Stimulated activated CD4-positive, alpha-beta T cell treated with anti-CD3 and anti-CD28 coated beads, Interleukin-12 subunit alpha, Interleukin-12 subunit beta, amount 100 ng/mL, for 24 hours (primary cell): Measurements from ENCODE around the gene SAMD9L.

Experiments
- DNase-seq, 2 experiments: peaks; one replicate each; pipeline ENCODE4 v3.0.0-alpha.2; 2020; ENCODE audit warnings: low read depth in 2 of 2

Gene SAMD9L

DNA sequence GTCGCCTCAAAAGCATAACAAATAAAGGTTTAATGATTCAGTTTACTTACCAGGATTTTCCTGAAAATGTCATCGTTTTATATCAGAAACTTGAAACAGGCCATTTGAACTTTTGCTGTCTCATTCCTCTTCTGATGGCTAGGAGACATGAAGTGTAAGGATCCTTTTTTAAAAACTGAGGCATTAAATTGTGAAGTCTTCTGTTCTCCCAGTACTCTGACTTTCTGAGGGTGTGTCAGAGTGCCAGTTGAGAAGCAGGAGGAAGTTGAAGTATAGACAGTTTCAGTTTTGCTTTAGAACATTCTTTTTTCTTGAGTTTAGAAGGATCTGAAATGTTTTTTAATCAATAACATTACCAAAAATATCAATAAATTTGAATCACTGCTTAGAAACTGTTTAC, at the start of gene SAMD9L:
Gene SAMD9L (minus strand): TSS at position 242 of the 400 bp plus-strand sequence. CDS start 12,414 bp downstream, outside the sequence.
- DNase-seq = no peak

DNA sequence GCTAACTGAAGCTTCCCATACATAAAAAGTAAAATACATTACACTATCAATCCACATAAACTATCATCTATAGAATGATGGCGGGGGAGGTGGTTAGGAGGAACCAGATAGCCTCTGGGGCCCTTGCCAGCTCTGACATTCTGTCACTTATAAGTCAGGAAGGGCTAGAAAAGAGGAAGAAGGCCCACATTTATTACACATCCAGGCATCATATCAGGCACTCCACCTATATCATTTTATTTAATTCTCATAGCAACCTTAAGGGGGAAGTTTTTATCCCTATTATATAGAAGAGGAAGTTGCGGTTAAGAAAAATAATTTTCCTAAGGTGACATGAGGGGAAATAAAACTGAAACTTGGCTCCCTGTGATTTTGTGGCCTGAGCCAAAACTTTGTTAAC, 48.2 kb upstream of the SAMD9L start:
- DNase-seq = no peak

DNA sequence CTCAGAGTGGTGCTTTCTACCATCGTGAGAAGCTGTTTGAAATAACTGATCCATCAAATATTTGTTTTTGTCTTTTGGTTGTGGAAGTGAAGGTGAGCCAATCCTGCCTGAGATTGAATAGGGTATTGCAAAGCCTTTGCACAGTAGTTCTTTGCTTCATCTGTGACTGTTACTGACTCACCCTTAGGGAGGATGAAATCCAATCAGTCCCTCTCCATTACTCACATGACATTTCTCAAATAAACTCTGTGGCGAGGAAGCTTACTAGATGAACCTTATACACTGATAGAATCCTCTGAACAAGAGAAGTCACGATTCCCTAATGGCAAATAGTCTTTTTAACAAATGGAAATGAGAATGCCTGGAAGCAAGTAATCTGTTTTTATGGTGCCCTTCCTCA, 46.2 kb upstream of the SAMD9L start:
- DNase-seq = no peak

DNA sequence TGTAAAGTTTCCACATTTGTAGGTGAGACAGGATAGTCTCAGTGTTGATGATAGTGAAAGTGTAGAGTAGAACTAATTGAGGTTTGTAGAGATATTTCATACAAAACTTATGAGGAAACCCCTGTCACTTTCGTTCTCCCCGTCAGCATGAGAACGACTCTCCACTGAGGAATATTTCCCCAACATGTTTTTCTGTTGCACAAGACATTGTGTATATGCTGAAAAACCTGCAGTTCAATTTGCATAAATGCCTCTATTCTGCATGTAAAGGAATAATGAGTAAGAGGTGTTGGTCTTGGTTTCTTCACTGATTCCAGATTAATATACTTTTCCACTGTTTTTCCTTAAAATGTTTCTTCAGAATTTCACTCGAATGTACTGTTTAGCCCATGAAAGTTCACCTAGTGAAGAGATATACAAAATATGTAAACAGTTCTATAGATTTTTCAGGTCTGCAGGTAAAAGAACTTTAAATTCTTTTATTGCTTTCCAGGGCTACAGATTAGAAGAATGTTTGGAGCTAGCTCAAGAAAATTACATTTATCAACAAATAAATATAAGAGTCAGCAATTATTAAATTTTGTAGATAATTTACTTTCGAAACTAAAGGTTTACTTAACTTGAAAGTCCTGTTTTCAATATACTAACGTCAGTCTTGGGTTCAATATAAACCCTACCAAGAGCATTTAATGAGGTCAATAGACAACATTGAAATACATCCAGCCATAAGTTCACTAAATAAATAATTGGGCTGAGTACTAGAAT, 40.9 kb upstream of the SAMD9L start:
- no peak for DNase-seq

DNA sequence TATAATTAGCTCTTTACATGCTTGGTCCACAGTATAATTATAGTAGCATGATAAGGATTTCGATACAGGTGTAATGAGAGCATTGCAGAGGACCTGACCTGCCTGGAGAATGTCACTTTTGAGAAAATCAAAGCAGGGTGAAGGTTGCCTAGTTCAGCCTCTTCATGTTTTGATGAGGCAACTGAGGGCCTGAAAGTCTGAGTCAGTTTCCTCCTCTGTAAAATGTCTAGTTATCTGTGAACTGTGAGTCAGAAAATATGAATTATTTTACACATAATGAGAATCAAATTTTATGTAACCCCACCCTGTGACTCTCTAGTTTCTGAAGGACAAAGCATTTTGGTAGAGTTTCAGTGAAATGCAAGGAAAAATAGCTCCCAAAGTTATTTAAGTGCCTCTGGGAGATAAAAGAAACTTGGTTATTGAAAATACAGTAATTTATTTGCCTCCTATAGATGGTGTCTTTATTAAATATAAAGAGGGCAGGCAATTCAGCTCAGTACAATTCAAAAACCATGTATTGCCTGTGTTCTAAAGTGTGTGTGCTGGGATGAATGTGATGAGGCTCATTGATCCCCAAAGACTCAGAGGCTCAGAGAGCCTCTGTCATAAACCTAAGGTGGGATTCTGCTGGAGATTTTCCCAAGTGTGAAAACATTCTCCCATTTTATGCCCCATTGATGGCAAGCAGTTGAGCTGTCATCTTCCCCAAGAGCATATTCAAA, 37.3 kb upstream of the SAMD9L start:
- DNase-seq = no peak

DNA sequence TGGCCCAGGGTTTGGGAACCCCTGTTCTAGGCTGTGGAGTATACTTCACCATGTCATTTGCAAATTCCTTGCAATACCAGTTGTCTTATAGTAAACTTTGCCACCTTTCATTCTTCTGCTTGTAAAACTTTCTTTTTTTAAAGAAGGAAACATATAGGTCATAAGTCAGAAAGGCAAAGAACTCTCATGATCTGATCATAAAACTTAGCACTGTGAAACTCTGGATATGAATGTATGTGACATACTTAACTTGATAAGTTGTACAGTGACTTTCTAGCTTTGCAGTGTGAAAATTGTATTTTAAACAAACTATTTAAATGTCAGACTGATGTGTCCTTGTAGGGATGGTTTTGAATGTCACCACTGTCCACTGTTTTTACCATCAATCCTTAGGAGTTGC, 31.0 kb upstream of the SAMD9L start:
- no peak for DNase-seq

DNA sequence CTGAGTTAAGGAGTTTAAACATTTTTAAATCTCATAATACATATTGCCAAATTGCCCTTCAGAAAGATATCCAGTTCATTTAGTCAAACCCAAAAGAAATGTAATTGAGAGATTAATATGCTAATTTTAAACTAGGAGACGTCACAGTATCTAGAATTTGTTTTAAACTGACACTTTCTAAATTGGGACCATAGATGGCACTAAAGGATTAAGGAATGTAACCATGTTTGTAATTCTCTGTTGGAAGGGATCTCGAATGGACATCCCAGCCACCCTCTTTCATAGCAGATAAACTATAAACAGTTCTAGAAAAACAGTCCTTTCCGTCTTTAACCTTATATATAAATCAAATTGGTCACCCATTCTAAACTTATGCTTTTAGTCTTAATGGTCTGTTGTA, 30.0 kb upstream of the SAMD9L start:
- DNase-seq = no peak

DNA sequence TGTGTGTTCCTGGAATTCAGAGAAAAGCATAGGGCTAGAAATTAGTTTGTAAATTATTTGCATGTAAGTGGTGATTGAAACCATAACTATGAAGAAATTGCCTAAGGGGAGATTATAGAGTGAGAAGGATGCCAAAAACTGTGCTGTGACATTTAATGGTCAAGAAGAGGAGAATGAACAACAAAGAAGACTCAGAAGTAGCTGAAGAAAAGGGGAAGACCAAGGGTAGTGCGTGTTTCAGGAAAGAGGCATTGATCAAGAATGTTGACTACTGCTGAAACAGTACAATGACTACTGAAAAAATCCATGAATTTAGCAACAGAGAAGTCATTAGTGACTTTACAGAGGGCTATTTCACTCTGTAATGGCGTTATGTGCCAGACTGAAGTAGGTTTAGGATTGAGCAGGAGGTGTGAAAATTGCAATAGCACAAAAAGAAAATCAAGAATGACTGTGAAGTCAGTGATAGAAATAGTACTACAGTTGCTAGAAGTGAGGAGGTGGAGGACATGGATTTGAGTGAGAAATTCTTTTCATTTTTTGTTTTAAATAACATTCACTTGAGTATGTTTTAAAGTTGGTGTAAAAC, 28.9 kb upstream of the SAMD9L start:
- DNase-seq = no peak

DNA sequence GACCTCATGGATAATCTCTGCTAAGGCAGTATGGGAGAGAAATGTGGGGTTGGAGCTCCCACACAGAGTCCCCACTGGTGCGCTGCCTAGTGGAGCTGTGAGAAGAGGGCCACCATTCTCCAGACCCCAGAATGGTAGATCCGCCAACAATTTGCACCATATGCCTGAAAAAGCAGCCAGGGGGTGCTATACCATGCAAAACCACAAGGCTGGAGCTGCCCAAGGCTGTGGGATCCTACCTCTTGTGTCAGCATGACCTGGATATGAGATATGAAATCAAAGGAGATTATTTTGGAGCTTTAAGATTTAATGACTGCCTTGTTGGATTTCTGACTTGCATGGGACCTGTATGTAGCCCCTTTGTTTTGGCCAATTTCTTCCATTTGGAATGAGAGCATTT, 27.0 kb upstream of the SAMD9L start:
- no peak for DNase-seq

DNA sequence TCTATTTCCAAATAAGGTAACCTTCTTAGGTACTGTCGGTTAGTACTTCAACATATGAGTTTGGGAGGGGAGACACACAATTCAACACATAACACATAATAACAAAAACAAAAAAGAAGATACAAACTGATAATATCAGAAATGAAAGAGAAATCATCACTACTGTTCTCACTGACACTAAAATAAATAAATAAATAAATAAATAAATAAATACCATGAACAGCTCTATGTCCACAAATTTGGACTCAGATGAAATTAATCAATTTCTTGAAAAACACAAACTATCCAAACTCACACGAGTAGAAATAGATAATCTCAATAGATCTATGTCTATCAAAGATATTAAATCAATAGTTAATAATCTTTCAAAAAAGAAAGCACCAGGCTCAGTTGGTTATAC, 24.5 kb upstream of the SAMD9L start:
- DNase-seq = no peak

DNA sequence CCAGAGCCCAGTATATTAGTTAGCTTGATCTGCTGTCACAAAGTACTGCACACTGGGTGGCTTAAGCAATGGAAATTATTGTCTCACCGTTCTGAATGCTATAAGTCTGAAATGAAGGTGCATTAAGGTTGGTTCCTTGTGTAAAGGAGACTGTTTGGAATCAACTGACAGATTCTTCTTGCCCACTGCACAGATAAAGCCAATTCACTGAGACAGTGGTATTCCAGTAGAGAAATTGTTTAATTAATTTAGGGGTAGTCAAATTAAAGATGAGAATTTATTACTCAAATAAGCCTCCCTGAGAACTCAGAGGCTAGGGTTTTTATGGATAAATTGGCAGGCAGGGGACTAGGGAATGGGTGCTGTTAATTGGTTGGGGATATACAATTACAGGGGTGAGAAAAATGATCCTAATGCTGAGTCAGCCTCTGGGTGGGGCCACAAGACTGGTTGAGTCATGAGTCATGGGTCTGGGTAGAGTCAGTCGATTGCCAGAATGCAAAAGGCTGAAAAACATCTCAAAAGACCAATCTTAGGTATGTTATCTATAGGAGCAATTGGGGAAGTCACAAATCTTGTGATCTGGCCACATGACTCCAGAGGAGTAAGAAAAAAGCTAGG, 23.5 kb upstream of the SAMD9L start:
- no peak for DNase-seq

DNA sequence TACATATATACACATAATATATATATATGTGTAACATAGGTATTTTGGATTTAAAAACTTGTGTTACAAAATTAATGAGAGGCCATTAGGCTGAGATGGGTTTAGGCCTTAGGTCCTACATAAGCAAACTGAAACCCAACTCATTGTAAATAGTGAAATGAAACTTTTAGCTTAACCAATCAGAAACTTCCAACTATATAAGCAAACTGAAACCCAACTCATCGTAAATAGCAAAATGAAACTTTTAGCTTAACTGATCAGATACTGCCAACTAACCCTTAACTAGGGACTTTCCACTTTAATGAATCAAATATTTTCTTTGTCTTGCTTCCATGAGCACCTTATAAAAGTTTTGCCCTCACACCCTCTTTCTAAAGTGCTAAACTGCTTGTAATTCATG, 17.3 kb upstream of the SAMD9L start:
- no peak for DNase-seq

DNA sequence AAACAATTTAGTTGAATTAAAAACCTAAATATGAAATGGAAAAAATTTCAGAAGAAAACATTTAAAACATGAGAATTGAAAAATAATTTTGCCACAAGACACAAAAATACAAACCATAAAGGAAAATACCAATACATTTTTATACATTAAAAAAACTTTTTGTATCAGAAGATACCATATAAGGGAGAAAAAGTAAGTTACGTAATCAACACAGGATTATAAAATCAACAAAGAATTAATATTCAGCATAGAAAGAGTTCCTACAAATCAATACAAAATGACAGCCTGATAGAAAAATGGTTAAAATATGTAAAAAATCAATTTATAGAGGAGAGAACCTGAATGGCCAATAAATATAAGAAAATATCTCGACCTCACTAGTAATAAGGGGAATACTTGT, 16.6 kb upstream of the SAMD9L start:
- no peak for DNase-seq

DNA sequence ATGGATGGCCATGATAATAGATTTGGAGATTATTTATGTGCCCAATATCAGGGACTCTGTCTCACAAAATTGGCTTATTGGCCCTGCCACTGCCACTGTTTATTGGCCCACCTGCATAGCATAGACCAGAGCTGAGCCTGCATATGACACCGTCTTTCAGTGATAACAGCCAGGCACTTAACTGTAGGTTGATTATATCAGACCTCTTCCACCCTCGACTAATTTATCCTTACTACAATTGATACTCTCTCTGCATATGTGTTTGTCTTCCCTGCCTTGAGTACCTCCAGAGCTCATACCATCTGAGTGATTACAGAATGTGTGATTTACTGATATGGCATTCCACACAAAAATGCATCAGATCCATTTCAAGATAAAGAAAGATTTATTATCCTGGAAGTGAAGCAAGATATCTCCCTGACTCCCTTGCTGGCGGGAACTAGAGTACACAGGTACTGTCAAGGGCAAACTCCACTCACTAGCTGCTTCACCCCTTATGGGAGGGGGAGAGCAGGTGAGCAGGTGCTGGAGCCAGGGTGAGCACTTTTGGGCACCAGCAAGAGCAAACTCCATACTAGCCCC, 13.1 kb upstream of the SAMD9L start:
- no peak for DNase-seq

DNA sequence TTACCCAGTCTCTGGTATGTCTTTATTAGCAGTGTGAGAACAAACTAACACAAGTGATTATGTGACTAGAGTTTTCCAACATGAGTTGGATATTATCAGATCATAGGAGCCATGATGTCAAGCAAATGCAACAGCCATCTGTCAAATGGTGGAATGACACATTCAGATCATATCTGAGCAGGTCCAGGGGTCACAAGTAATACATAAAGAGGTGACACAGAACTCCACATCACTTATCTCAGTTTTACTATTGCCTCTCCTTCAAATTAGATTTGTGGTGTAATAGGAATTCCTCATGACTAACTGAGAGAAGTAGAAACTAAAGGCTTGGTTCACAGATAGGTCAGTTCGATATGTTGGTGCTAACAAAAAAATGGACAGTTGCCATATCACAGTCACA, 12.2 kb upstream of the SAMD9L start:
- no peak for DNase-seq

DNA sequence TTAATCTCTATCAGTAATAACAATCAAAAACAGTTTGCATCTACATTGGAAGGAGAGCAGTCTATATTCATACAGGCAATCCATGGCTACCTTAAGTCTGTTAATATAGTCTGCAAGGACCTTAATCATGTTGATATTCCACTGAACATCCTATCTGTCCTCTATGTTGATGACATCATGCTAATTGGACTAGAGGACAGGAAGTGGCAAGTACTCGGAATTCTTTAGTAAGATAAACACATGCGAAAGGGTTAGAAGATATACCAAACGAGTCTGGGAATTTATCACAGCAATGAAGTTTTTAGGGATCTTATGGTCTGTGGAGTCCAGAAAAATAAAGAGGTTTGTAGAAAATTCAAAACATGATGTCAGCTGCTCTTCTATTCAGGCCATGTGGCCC, 11.3 kb upstream of the SAMD9L start:
- no peak for DNase-seq

DNA sequence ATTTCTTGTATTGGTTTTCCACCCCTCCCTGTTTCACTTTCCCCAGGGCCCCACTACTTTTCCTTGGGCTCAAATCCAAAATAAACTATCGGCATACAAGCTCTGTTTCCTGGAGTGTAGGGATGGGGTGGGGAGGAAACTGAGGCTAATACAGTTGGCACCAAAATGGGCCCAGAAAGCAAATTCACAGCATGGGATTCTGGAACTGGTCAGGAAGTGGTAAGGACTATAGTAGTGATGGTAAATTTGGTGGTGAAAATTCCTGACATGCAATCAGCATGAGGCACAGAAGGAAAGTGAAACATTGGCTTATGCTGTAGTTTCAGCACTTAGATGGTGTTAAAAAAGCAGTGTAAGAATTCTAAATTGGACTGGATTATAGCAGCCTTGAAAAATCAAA, 8.7 kb upstream of the SAMD9L start:
- no peak for DNase-seq

DNA sequence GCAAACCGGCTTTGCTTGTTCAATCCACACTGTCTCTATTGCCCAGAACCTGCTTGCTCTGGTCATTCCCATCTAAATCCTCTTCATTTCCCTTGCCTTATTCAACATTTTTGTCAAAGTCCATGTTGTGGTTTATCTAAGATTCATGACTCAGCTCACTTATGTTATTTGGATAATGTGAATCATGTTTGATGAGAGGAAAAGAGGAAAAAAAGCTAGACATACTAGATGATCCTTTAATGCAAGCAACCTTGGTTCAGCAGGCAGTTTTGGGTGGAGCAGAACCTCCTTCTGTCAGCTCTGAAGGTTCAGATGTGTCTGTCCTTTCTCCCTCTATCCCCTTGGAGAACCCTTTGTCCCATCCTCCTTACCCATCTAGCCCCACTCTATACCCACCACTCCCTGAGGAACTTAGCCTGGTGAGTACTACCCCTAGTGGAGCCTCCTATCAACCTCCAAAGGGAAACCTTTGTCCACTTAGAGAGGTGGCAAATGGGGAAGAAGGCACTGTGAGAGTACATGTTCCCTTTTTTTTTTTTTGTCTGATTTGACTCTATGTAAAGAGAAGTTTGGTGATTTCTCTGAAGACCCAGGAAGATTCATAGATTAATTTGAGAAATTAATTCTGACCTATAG, 2.1 kb upstream of the SAMD9L start:
- DNase-seq = no peak

DNA sequence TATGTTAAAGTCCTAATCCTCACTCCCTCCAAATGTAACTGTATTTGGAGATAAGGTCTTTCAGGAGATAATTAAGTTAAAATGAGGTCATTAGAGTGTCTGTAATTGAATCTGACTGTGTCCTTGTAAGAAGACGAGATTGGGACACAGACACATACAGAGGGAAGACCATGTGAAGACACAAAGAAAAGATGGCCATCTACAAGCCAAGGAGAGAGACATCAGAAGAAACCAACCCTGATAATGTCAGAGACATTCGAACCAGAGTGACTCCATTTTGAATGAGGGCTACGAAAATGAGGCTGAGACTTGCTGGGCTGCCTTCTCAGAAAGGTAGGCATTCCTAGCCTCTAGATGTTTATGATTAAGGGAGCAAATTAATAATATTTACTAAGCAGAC, 542 bp upstream of the SAMD9L start:
- DNase-seq = no peak

DNA sequence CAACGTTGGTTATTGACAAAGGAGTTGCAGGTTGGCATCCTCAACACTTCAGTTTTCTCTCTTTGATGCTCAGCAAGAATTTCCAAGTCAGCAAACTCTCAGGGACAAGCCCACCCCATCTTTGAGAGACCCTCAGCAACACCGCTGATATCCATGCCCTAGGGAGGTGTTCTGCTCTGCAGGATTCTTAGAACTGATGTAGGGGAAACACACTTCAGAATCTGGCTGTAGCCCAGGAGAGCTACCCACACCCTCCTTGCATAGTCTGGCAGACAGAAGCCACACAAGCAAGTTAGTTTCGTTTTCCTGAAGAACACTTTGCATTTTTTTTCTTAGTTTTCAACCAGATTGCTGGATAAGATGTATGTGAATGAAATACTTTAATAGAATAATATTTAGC, 822 bp downstream of the SAMD9L start:
- no peak for DNase-seq

DNA sequence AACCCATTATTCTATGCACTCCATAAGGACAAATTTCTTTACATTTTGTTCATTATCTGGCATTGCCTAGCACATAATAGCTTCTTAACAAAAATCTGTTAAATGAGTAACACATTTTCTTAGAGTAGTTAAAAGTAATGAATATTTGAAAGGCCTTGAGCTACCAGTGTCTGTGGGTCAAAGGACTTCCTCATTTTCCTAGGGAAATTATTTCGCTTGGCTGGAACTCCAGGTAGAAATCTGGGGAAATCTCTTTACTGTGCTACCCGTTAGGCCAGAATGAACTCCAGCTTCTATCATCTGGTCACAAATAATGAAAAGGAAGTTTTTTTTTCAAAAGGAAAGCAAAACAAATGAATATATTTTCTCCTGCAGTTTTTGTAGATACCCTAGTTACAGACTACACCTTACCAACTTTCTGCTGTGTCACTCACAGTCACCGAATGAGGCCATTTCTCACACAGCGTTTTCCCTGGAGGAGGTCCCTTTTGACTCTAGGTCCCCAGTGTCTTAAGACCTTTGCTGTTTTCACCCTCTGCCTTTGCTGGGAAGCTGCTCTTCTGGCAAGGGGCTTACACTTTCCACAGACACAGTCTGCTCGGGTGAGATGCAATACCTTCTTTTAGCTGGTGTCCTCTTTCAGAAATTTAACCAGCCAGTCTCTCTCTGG, 1.6 kb downstream of the SAMD9L start:
- no peak for DNase-seq
